Prostate gland (tissue), 2 donors: ENCODE measurements around the gene MAML2.

Experiments used
- POLR2A ChIP-seq: fragments of 450-650 bp; IDR thresholded peaks from one replicate; pipeline ENCODE4 v1.6.1; 2016; ENCODE audit warnings: antibody characterized with exemption, mild to moderate bottlenecking
- TF ChIP-seq, protein P1 (sequence below), 4 experiments: fragments of 200-600 bp in 2 of 4; fragments of 450-650 bp in 2 of 4; sonication (generic) in 2 of 4; IDR thresholded peaks; 1 replicate in 3 of 4; 2 replicates in 1 of 4; pipeline ENCODE4 v1.5.1; 2016 to 2019; ENCODE audit warnings: antibody characterized with exemption in 4 of 4, mild to moderate bottlenecking in 2 of 4, moderate library complexity in 2 of 4

DNA sequence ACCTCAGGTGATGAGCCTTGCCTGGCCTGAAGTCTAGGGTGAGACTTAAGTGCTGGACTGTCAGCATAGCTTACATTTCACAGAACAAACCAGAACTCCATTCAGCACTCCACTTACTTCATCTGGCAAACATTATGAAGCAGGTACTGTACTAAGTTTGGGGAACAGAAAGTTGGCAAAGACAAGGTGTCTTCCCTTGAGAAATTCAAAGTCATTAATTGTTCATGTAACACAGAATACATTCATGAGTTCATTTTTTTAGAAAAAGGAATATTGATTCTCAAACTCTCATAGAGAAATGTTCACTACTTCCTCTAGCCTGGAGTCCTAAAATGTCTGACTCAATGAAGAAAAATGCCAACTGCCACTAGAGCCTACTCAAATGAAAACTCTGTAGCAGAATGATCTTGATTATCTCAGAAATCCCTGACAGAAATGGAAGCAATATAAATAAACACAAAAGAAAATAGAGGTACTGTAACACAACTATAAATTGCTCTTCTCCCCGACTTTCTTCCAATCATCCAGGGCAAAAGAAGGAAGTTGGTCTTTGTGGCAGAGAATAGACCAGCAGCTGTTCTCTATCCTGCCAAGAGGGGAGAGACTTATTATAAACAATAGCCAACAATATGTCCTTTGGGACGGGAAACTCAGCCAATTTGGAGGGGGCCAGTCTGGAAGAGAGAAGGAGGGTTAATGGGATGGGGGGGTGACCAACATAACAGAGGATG lies 289.9 kb downstream of the MAML2 start:
- TF ChIP-seq, protein P1, sequence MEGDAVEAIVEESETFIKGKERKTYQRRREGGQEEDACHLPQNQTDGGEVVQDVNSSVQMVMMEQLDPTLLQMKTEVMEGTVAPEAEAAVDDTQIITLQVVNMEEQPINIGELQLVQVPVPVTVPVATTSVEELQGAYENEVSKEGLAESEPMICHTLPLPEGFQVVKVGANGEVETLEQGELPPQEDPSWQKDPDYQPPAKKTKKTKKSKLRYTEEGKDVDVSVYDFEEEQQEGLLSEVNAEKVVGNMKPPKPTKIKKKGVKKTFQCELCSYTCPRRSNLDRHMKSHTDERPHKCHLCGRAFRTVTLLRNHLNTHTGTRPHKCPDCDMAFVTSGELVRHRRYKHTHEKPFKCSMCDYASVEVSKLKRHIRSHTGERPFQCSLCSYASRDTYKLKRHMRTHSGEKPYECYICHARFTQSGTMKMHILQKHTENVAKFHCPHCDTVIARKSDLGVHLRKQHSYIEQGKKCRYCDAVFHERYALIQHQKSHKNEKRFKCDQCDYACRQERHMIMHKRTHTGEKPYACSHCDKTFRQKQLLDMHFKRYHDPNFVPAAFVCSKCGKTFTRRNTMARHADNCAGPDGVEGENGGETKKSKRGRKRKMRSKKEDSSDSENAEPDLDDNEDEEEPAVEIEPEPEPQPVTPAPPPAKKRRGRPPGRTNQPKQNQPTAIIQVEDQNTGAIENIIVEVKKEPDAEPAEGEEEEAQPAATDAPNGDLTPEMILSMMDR (IDR thresholded peaks at IDR 0.05): no peak
- TF ChIP-seq POLR2A: no peak
